Activated naive CD4-positive, alpha-beta T cell treated with Interleukin-2 at 50 U/mL for 16 hours (primary cell): ENCODE data around the gene CDK14.

ENCODE experiments used
- DNase-seq: peaks from one replicate; pipeline ENCODE4 v3.0.0-alpha.2; 2020

CDK14 gene

DNA sequence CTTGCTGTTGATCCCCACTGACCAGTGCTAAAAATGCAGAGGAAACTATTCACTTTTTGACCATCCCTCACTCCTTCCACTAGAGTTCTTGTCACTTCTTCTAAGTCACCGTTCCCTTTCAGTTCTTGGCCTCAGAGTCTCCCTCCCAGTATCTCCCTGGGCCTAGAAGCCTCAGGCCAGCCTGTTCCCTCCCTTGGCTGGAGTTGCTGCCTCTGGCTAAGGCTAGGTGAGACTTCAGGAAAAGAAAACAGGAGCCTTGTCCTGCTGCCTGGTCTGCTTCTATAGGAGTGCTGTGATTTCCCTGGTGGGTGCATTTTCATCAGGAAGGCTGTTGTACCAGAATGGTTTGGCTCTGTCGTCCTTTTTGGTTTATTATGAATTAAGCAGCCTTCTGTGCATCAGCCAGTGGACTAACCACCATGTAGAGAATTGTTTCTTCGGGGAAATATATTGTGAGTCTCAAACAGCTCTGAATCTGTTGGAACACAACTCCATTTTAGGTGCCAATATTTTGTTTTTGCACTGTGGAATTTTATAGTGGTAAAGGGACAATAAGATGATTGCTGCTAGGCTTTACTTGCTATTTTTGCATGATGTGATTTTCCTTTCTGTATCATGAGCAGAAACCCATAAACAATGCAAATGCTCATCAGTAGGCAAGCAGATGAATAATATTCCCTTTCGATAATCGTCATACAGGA, 434.7 kb downstream of the CDK14 start:
- DNase-seq = no peak

DNA sequence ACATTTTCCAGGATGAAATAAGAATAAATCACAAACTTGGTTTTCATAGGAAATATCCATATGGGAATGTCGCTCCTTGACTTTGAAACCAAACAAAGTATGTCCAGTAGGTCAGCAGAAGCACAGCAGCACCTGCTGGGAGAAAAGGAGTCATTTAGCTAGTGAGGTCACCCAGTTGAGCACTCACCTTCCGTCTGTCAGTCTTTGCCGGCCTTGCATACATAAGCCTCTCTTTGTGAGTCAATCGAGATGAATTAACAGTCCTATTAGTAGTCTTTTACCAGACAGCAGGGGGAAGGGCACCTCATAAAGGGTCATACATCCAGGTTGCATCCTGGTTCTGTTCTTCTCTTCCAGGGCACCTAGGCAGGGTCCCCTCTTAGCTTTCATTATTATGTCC, 435.6 kb downstream of the CDK14 start:
- no peak for DNase-seq

DNA sequence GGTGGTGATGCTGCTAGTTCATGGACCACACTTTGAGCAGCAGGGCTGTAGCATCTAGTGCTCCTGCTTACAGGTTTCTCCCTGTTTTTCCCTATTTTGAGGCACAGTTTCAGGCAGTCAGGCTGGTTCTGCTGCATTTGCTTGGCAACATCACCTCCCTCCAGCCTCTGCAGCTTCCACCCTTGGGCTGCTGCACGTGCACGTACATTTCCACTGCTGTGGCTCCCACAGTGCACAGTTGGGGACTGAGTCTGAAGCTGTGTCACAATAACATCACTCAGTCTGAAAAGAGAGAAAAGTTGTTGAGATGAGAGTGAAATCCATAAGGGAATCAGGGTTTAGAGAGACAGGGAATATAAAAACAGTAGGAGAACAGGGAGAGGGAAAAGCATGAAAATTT, 437.5 kb downstream of the CDK14 start:
- no peak for DNase-seq

DNA sequence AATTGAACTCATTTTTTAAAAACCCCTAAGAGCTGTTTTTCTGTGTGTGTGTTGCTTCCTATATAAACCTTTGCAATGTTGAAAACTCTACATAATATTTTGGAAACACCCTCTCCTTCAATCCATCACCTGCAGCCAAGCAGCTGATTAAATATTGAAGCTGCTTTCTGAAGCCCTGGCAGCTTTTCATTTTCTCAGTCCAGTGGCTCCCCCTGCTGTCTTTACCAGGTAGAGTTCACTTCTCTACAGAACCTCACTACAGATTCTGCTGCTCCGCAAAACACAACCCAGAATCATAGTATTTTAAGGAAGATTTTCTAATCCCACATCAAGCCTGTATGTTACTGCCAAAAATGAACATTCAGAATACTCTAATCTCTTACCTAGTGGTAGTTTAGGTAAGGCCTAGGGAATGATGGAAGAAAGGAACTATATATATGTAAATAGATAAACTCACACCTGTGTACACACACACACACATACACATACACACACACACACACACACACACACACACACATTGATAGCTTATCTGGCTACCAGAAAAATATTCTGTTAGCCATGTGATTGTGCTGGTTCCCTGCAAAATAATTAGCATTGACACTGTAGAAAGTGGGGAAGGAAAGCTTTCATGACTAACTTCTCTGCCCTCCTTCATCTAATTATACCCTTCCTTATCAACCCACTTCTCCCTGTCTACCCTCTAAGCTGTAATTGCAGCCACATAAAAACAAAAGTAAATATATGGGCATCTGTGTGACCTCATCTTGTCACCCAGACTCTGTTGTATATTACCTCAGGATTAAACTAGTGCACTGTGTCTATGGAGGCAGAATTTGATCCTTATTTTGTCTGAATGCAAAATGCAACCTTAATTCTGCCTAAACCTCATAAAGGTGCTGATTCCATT, 438.6 kb downstream of the CDK14 start:
- no peak for DNase-seq

DNA sequence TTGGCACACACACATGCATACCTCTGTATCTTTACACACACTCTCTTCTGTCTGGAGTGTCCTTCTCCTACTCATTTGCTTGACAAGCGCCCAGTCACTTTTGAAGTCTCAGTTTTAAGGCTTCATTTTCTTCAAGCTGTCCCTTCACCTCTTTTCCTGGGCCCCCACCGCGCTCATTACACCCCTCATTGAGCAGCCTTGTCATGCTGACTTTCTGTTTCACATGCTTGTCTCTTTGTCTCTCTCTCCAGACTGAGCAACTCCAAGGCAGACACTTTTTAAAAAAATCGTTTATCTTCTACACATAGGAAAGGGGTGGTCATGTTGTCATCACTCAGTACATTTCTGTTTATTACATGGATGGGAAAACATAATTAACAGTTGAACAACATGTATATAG, 442.9 kb downstream of the CDK14 start:
- DNase-seq = no peak

DNA sequence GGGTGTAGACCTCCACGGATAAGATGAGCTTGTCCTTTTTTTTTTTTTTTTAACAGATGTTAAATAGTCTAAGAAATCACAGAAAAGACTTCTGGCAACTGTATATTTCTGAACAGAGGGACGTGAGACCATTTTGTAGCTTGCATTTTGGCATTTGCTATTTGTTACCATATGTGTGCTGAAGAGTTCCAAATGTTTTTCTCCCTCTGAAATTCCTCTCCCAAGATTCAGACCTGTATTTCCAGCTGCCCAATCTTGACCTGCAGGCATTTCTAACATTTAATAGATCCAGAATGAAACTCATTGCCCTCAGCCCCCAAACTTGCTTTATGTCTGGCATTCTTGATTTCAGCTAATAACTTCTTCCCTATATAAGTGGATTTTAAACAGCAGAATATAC, 445.0 kb downstream of the CDK14 start:
- DNase-seq = no peak

DNA sequence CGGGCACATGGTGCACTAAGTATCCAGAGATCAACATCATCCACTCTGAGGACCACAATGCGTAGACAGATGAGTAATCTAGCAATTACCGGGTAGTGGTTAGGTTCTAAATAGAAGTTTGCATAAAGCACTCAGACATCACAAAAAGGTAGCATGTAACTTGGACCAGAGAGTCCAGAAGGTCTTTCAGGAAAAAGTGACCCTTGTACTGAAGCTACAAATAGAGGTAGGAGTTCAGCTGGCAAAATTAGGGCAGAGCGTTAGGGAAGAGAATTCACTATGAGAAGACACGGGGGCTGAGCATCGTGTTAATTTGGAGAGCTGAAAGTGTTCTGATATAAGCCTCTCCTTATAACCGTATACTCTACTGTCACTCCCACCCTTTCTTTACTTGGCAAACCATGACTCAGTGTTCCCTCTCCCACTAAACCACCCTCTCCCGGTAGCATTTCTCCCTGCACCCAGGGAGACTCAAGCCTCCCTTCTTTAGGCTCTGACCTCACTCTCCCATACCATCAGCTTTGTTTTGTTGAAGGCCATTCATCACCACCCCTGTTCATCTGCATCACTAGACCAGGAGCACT, 445.9 kb downstream of the CDK14 start:
- no peak for DNase-seq

DNA sequence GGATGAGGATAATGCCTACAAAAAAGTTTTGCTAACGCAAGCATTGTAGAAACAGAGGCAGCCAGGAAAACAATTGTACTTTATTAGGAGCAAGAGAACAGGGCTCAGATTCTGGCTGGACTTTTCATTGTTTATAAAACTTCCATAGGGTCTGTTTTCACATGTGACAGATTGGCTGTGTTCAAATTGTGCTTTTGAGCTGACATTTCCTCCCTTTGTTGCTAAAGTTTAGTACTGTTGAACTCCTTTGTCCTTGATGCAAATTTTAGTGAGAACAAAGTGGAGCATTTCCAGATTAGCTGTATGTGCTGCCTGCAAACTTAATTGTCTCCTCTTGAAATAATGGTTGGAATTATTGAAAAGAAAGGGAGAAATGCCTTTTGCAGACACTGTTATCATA, 447.1 kb downstream of the CDK14 start:
- no peak for DNase-seq

DNA sequence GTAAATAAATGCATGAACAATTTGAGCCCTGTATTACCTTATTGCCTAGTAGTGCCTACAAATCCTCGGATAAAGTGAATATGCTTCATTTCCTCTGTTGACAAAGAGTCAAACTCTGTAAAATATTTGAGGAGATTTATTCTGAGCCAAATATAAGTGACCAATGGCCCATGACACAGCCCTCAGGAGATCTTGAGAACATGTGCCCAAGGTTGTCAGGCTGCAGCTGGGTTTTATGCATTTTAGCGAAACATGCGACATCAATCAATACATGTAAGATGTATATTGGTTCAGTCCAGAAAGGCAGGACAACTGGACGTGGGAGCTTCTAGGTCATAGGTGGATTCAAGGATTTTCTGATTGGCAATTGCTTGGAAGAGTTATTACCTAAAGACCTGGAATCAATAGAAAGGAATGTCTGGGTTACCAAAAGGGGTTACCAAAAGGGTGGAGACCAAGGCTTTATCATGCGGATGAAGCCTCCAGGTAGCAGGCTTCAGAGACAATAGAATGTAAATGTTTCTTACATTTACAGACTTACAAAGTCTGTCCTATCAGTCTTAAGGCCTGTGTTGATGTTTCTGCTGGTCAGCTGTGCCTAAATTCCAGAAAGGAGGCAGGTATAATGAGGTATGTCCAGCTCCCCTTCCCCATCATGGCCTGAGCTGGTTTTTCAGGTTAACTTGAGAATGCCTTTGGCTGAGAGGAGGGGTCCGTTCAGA, 448.0 kb downstream of the CDK14 start:
- no peak for DNase-seq

DNA sequence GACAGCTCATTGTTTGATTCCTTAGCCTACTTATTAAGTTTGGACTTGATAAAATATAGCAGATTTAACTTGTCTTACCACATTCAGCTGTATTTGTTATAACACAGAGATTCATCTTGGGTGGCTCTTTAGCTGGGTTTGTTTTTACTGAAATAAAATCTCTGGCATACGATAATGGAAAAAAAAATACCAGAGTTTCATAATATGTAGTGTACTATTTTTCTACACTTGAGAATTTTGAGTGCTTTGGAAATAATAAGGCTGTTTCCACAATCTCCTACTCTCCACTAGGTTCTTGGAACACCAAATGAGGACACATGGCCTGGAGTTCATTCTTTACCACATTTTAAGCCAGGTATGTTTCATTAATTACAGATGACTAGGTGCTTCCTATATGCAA, 449.5 kb downstream of the CDK14 start:
- no peak for DNase-seq

DNA sequence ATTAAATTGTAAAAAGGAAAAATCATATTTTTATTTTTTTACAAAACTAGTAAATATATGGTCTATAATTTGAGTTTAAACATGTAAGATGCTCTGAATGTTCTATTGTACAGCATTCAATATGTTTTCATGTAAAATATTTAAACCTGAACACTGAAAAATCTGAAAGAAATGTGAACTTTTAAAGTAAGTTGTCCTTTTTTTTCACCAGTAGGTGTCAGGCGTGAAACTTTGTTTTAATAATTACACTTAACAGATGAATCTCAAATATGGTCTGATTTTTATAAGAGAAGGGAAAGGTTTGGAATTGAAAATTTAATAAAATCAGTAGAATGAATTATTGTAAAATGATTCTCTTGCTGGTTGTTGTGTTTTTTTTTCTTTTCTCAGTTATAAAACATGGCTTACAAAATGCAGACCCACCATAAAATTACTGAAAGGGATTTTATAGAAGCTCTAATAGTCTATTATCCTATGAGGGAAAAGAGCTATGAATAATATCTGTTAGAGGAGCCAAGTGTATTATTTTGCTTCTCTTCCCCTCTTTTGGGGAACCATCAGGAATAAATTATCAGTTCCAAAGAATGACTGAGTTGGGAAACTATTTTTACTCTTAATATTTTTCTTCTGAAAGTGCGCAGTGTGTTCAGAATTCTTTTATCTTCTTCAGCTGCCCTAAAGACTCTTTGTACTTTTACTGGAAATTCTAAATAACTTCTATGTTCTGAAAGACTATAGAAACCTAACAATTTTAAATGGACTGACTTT, 450.4 kb downstream of the CDK14 start:
- DNase-seq = no peak

DNA sequence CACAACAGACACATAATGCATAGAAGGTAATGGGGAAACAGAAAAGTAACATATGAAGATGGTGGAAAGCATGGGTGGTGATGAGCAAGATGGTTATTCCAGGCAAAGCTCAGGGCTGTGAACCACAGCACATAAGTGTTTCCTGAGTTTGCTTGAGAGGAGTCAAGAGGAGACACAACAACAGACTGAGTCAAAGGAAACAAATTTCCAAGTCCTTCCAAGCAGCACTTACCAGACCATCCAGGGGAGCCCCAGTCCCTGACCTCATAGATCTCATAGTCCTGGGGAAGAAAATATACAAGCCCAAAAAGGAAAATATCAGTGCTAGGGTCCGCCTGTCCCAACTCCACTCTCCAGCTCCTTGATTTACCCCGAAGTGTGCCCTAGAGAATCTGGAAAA, 451.5 kb downstream of the CDK14 start:
- DNase-seq = no peak

DNA sequence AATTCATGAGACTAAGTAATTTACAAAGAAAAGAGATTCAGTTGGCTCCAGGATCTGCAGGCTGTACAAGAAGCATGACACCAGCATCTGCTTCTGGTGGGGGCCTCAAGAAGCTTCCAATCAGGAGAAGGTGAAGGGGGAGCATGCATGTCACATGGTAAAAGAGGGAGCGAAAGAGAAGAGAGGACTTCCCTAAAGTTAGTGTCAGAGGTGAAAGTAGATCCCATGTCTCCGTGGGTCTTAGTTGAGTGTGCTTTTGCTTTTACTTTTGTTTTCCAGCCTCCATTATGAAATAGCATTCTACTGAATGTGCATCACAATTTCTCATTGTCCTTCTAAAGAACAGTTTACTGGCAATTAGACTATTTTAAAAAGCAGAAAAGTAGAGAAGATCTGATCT, 454.6 kb downstream of the CDK14 start:
- no peak for DNase-seq

DNA sequence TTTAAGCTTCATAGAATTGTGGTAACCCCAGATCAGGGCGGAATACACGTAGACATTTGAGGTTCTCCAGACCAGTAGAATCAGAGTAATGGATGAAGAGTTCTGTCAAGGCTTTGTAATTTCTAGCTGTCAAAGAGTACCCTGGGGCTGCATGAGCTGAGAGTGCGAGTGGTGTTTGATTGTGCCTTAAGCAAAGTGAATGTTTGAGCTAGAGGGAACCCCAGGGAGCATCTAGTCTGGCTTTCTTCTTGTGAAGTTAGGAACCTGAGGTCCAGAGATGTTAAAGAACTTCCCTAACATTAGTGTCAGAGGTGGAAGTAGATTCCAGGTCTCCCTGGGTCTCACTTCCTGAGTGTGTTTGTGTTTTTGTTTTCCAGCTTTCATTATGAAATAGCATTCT, 455.8 kb downstream of the CDK14 start:
- no peak for DNase-seq

DNA sequence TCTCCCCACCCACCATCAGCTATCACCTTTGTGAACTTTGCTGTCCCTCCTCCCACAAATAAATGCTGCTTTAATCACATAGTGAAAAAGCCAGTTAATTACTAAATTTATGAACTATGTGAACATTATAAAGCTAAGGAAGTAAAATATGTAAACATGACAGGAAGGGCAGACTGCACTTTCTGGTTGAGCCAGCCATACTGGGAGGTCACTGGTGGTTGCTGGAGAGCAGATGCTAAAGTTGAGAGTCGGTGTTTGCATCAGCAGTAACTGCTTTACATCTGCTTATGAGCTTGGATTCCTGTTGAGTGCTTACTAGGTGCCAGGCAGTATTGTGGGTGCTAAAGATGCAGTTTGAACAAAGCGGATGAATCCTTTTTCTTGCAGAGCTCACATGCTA, 458.3 kb downstream of the CDK14 start:
- no peak for DNase-seq

DNA sequence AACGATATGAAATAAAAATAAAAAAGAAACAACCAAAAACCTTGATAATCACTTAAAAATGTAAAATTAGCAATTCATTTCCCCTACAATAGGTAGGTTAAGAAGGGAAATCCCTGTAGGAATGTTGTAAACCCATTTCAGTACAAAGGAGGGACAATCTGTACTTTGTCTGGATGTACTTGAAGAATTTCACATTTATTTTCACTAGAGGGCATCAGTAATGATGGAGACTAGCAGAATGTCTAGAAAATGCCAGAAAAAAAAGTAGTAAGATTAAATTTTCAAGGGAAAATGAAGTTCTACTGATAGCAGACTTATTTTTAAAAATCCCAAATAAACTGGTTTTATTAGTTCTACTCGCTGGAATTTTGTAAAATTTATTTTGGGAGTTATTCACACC, 459.1 kb downstream of the CDK14 start:
- no peak for DNase-seq

DNA sequence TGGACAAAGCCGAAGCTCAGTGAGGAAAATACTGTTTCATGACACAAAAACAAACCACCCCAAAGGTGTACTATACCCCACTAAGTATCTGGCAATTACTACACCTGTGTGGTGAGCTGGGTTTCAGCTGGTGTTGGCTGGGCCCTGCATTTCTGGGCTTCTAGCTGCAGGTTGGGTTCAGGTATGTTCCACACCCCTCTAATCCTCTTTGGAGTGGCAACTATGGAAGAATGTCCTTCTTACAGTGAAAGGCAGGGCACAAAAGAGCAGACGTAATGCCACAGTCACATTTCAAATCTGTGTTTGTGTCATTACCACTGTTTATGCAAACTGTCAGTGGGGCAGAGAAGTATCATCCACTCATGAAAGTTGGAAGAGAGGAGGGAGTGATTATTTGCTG, 466.6 kb downstream of the CDK14 start:
- DNase-seq = no peak

DNA sequence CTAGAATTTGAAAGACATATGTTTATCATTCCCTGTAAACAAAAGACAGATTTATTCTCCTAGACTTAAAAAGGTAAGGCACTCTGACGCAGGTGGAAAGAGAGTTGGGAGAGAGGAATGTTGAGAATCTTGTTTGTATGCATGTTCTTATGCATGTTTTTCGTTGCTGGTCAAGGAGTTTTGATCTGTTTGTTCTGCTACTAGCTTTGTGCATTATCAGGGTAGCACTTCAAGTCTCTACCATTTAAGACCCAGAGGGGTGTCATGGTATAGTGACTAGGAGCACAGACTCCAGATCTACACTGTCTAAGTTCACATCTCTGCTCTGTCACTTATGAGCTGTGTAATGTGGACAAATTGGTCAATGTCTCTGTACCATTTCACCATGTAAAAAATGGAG, 467.9 kb downstream of the CDK14 start:
- no peak for DNase-seq

DNA sequence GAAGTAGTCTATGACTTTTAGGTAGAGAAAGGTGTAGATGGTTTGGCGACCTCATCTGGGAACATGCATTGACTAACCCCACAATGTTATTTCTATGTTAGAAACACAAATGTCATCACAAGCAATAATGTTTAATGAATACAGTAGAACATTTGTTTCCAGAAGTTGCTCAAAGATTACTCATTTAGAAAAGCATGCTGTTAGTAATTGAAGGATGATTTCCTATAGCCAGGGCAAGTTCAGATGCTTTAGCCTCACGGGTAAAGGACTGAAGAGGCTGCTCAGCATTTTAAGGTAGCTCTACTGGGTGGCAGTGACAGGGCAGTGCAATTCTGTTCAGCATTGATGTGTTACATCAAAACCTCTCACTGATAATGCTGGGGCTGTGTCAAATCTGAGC, 468.8 kb downstream of the CDK14 start:
- no peak for DNase-seq

DNA sequence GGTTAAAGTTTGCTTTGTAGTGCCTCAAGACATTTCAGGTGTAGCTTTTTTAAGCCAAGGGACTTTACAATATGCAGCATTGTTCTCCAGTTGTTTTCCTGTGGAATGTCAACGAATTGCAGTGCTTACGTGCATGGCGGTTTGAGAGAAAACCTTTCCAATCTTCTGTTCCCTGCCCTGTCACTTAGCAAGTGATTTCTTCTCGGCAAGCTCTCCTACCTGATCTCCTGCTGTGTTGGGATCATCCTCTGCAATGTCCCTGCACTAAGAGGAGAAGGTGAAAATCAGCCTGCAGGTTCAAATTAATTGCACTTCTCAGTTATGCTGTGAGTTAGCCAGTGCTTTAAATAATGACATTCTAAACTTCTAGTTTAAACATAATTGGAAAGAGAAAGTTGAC, 470.5 kb downstream of the CDK14 start:
- no peak for DNase-seq

DNA sequence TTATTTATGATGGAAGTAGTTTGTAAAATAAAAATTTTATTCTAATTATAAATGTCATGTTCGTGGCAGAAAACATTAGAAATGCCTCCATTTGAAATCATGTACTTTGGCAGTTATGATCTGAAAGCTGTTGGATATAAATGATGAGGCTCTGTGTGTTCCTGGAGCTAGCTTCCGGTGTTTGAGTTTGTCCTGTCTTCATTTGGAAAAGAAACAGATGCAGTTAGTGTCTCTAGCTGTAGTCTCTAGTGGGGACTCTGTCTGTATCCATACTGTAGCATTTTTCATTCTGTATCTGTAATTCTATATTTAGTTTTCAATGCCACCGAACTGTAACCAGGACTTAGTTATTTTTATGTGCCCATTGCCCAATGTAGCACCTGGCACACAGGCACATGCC, 471.1 kb downstream of the CDK14 start:
- no peak for DNase-seq

DNA sequence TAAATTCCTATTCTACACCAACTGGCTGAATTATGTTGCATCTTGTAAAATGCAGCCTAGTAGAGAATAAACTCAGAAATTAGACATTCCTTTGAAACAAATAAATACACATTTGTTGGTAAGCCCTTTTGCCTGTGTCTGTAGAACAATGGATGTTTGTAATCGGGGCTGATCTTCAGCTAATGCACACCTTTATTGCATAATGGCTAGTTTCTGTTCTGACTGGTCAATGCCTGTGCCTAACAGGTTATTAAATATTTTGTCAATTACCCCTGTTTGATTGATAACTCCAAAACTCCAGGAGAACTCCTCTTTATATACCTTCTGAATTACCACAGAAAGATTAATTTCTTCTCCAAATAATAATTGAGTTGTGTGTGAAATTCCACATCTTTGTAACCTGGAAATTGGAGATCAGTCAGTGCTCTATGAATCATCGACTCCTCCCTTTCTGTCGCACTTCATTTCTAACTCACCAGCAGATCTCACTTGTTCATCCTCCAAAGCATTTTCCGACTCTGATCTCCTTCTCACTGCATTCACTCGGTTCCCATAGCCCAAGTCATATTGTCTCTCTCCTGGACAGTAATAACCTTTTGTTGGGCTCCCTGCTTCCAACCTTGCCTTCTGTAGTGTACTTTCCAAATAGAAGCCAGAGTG, 472.1 kb downstream of the CDK14 start:
- no peak for DNase-seq
